Spinal cord (tissue), 10 donors: ENCODE results near the gene ATP2C2. TPM values are rescaled to one million over a fixed set of nuclear protein-coding genes. Genes with fewer than 3 reads are reported as not detected.

Source experiments
- DNase-seq, 6 donors: peaks; one replicate each; pipeline versions ENCODE4 v3.0.0 to v3.0.0-alpha.2; 2013 to 2015; ENCODE audit warnings: low spot score in 6 of 6, low read depth in 4 of 6
- H3K27ac ChIP-seq: one replicate; pipeline ENCODE4 v1.5.1; 2013; ENCODE audit warnings: low read depth, low read length, control low read depth
- H3K27me3 ChIP-seq: one replicate; pipeline ENCODE4 v1.6.1; 2013; ENCODE audit warnings: low read length; ENCODE audit not compliant: control insufficient read depth, insufficient read depth
- H3K36me3 ChIP-seq: one replicate; pipeline ENCODE4 v1.6.1; 2013; ENCODE audit warnings: low read length; ENCODE audit not compliant: control insufficient read depth, insufficient read depth
- H3K4me1 ChIP-seq: one replicate; pipeline ENCODE4 v1.6.1; 2013; ENCODE audit warnings: low read length; ENCODE audit not compliant: control insufficient read depth, insufficient read depth
- H3K4me3 ChIP-seq: one replicate; pipeline ENCODE4 v1.5.1; 2013; ENCODE audit warnings: low read depth, low read length, control low read depth
- H3K9me3 ChIP-seq: one replicate; pipeline ENCODE4 v1.6.1; 2013; ENCODE audit warnings: low read length; ENCODE audit not compliant: control insufficient read depth, insufficient read depth
- WGBS: methylation state at CpG from one replicate; pipeline ENCODE4 v1.1.5; 2013; ENCODE audit warnings: missing lambda C conversion rate; ENCODE audit not compliant: insufficient coverage; 5-methylcytosine and 5-hydroxymethylcytosine counted together
- polyA plus RNA-seq, 2 donors: library from polyadenylated mRNA; unstranded; fragments of 120-200 nt; gene quantifications; one replicate each; pipeline ENCODE4 v1.2.1, GENCODE V29; 2013; ENCODE audit not compliant: insufficient read length in 2 of 2
- total RNA-seq, 2 donors: library from RNA; depleted of rRNA in 1 of 2; stranded (reverse); fragments of 120-200 nt in 1 of 2; fragments of >200 nt in 1 of 2; gene quantifications; one replicate each; pipeline versions ENCODE4 v1.2.3 to v1.2.4, GENCODE V29; 2013 to 2014
- donor health status: healthy.

ATP2C2 gene
- total and polyA plus RNA-seq, 4 donors, result 1.4 to 4.2 (median 2.7) TPM

- Histone ChIP-seq H3K27ac (peak overlapping the region; percentile 47), H3K4me3 (no peak overlapping the region)
- 65% methylated on average over 6 of the region's 16 CpGs for WGBS
Measured at GRCh38 chr16:84350685-84351400, 17.5 kb upstream of the ATP2C2 start.

GRCh38 chr16:84351630-84352029 is 16.7 kb upstream of the ATP2C2 start:
- Histone ChIP-seq H3K4me1 (peaks cover 23% of the 10 kb centered on the region), H3K4me3 (no peak overlapping the region), H3K9me3 (no peaks in the 10 kb centered on the region), H3K27me3 (no peaks in the 10 kb centered on the region), H3K27ac (no peak overlapping the region), H3K36me3 (no peaks in the 10 kb centered on the region)
- DNase-seq, result no peak
- no CpG with 5 or more reads among the region's 8 CpGs for WGBS

More at GRCh38 chr16:84350685-84351400, 17.5 kb upstream of the ATP2C2 start:
- DNase-seq, result no peak
- H3K36me3 ChIP-seq, result no peaks in the 10 kb centered on the region
- H3K9me3 ChIP-seq, result no peaks in the 10 kb centered on the region
- no peaks in the 10 kb centered on the region for H3K27me3 ChIP-seq
- H3K4me1 ChIP-seq, result peaks cover 15% of the 10 kb centered on the region

DNA sequence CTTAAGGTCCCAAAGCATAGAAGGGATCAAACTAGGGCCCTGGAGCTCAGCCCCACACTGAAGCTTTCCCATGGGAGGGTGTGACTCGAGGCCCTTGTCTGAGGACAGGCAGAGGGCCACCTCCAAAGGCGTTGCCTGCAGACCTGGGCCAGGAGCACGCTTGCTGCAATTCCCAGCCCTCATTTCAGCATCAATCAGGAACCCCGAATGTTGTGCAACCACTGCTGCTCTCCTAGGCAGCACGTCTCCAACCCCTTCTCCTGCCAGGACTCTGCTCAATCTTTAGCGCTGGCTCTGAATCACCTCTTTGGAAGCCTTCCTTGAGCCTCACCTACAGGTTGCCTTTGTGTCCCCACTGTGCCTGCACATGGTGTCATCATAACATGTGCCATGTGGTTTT is 14.0 kb upstream of the ATP2C2 start:
- no peaks in the 10 kb centered on the region for H3K36me3 ChIP-seq
- 91% methylated on average over 6 of the region's 6 CpGs for WGBS
- no peaks in the 10 kb centered on the region for H3K9me3 ChIP-seq
- H3K4me3 ChIP-seq, result no peak overlapping the region
- no peak for DNase-seq
- H3K4me1 ChIP-seq, result peaks cover 36% of the 10 kb centered on the region
- no peak overlapping the region for H3K27ac ChIP-seq
- no peaks in the 10 kb centered on the region for H3K27me3 ChIP-seq

DNA sequence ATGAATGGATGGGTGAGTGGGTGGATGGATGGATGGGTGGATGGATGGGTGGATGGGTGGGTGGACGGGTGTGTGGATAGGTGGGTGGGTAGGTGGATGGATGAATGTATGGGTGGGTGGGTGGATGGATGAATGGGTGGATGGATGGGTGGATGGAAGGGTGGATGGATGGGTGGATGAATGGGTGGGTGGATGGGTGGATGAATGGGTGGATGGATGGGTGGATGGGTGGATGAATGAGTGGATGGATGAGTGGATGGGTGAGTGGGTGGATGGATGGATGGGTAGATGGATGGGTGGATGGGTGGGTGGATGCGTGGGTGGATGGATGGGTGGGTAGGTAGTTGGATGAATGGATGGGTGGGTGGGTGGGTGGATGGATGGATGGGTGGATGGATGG is 13.2 kb upstream of the ATP2C2 start:
- Histone ChIP-seq H3K36me3 (no peaks in the 10 kb centered on the region), H3K9me3 (no peaks in the 10 kb centered on the region), H3K27me3 (no peaks in the 10 kb centered on the region), H3K4me3 (no peak overlapping the region), H3K27ac (no peak overlapping the region), H3K4me1 (peaks cover 35% of the 10 kb centered on the region)
- WGBS, result 90% methylated on average over 1 of the region's 2 CpGs
- no peak for DNase-seq

DNA sequence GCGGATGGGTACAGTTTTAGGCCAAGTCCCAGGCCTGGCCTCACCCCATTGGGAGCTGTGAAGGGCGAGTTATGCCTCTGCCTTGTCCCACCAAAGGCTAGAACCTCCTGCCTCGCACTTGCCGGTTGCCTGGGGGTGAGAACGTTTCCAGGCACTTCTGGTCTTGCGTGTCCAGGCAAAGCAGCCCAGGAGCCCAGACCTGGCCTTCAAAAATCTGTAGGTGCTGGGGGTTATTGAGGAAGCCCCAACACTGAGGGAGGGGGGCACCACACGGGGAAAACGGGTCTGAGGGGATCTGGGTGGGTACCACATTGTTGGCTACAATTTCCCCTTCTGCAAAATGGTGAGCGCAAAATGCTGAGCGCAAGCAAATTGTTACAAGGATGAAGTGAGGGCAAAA is 12.2 kb upstream of the ATP2C2 start:
- Histone ChIP-seq H3K4me3 (no peak overlapping the region), H3K9me3 (no peaks in the 10 kb centered on the region), H3K27me3 (no peaks in the 10 kb centered on the region), H3K27ac (peak overlapping the region; percentile 12), H3K36me3 (no peaks in the 10 kb centered on the region), H3K4me1 (peaks cover 25% of the 10 kb centered on the region)
- no peak for DNase-seq
- 67% methylated on average over 10 of the region's 10 CpGs for WGBS

- peak in 5 of 6 donors; percentile 48 to 86 (median 61) for DNase-seq
- Histone ChIP-seq H3K4me1 (peaks cover 24% of the 10 kb centered on the region), H3K36me3 (no peaks in the 10 kb centered on the region), H3K9me3 (no peaks in the 10 kb centered on the region), H3K4me3 (no peak overlapping the region), H3K27ac (peak overlapping the region; percentile 12), H3K27me3 (no peaks in the 10 kb centered on the region)
- WGBS, result 35% methylated on average over 6 of the region's 11 CpGs
Measured at GRCh38 chr16:84356591-84357116, 11.7 kb upstream of the ATP2C2 start.

DNA sequence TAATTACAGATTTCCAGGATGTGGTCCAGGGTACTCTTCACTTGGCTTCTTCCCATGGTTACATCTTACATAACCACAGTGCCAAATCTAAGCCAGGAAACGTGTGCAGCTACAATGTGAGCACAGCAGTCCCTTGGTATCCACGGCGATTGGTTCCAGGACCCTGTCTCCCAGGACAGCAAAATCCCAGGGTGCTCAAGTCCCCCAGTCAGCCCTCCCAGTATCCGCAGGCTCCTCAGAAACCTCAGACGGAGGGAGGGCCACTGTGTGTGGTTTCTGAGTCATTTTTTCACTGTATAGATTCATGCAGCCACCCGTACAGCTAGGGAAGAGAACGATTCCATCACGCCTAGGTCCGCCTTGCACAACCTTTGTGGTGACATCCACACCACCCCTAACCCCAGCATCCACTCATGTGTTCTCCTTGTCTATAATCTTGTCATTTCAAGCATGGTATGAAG is 11.1 kb upstream of the ATP2C2 start:
- DNase-seq, result peak in 1 of 6 donors; percentile 58
- Histone ChIP-seq H3K4me1 (peaks cover 24% of the 10 kb centered on the region), H3K27me3 (no peaks in the 10 kb centered on the region), H3K9me3 (no peaks in the 10 kb centered on the region), H3K36me3 (no peaks in the 10 kb centered on the region), H3K4me3 (no peak overlapping the region), H3K27ac (peak overlapping the region; percentile 12)
- WGBS, result 33% methylated on average over 3 of the region's 9 CpGs

GRCh38 chr16:84358601-84359295 is 9.6 kb upstream of the ATP2C2 start:
- WGBS, result 81% methylated on average over 14 of the region's 14 CpGs
- Histone ChIP-seq H3K4me3 (no peak overlapping the region), H3K4me1 (peaks cover 36% of the 10 kb centered on the region), H3K27me3 (no peaks in the 10 kb centered on the region), H3K27ac (no peak overlapping the region), H3K9me3 (no peaks in the 10 kb centered on the region), H3K36me3 (no peaks in the 10 kb centered on the region)
- no peak for DNase-seq

GRCh38 chr16:84359326-84359725 is 9.0 kb upstream of the ATP2C2 start:
- WGBS, result 68% methylated on average over 7 of the region's 8 CpGs
- H3K4me3 ChIP-seq, result no peak overlapping the region
- no peak for DNase-seq
- H3K4me1 ChIP-seq, result peaks cover 36% of the 10 kb centered on the region
- no peak overlapping the region for H3K27ac ChIP-seq
- H3K9me3 ChIP-seq, result no peaks in the 10 kb centered on the region
- no peaks in the 10 kb centered on the region for H3K27me3 ChIP-seq
- H3K36me3 ChIP-seq, result no peaks in the 10 kb centered on the region
